K562 (cell line): Measurements from ENCODE around the gene CAPN7. TPM values are rescaled to one million over a fixed set of nuclear protein-coding genes. Genes with fewer than 3 reads are reported as not detected.

Experiments
- ARID1B ChIP-seq: fragments of 450-650 bp; IDR thresholded peaks from 2 replicates; pipeline ENCODE4 v1.6.1; 2016; ENCODE audit warnings: antibody characterized with exemption, mild to moderate bottlenecking, inconsistent platforms
- ARID2 ChIP-seq: fragments of 450-650 bp; IDR thresholded peaks from 2 replicates; pipeline ENCODE4 v1.6.1; 2017; ENCODE audit warnings: antibody characterized with exemption, mild to moderate bottlenecking
- BCL6 ChIP-seq: fragments of 250-450 bp; sonication (Bioruptor Pico); IDR thresholded peaks from 2 replicates; pipeline ENCODE4 v1.4.0; 2020
- BRD4 ChIP-seq: fragments of 200-600 bp; sonication (generic); IDR thresholded peaks from 2 replicates; pipeline ENCODE4 v1.6.1; 2017; ENCODE audit warnings: inconsistent platforms
- CXXC5 ChIP-seq: fragments of 250-450 bp; sonication (Bioruptor Pico); IDR thresholded peaks from 2 replicates; pipeline ENCODE4 v1.8.0; 2022; ENCODE audit warnings: inconsistent platforms, mild to moderate bottlenecking, moderate library complexity
- EGR1 ChIP-seq: fragments of 450-650 bp; conservative IDR thresholded peaks from 2 replicates; pipeline ENCODE4 v1.6.1; 2017; ENCODE audit warnings: mild to moderate bottlenecking
- ESRRA ChIP-seq: fragments of 450-650 bp; IDR thresholded peaks from 2 replicates; pipeline ENCODE4 v1.6.1; 2014; ENCODE audit warnings: low read depth, mild to moderate bottlenecking, moderate library complexity, borderline replicate concordance
- GABPB2 ChIP-seq: fragments of 250-450 bp; sonication (Bioruptor Pico); conservative IDR thresholded peaks from 2 replicates; pipeline ENCODE4 v1.5.1; 2021; ENCODE audit warnings: mild to moderate bottlenecking
- HES1 ChIP-seq: fragments of 450-650 bp; IDR thresholded peaks from 2 replicates; pipeline ENCODE4 v1.6.1; 2016; ENCODE audit warnings: low read depth, mild to moderate bottlenecking, moderate library complexity
- ILF3 ChIP-seq: fragments of 450-650 bp; IDR thresholded peaks from 2 replicates; pipeline ENCODE4 v1.6.1; 2018; ENCODE audit warnings: antibody characterized with exemption, mild to moderate bottlenecking, moderate library complexity, borderline replicate concordance
- KDM1A ChIP-seq, 2 experiments: fragments of 450-650 bp; IDR thresholded peaks; 2 replicates each; pipeline ENCODE4 v1.6.1; 2016; ENCODE audit warnings: mild to moderate bottlenecking in 2 of 2
- MBD1 ChIP-seq: fragments of 250-450 bp; sonication (Bioruptor Pico); IDR thresholded peaks from 2 replicates; pipeline ENCODE4 v1.8.0; 2022; ENCODE audit warnings: inconsistent platforms
- MTA1 ChIP-seq: fragments of 450-650 bp; IDR thresholded peaks from 2 replicates; pipeline ENCODE4 v1.6.1; 2017; ENCODE audit warnings: borderline replicate concordance
- NFATC3 ChIP-seq: fragments of 450-650 bp; IDR thresholded peaks from 2 replicates; pipeline ENCODE4 v1.6.1; 2017; ENCODE audit warnings: mild to moderate bottlenecking
- RUNX1 ChIP-seq: sonication (generic); IDR thresholded peaks from 2 replicates; pipeline ENCODE4 v1.6.1; 2016; ENCODE audit warnings: antibody characterized with exemption, low read depth
- SFPQ ChIP-seq: fragments of 200-400 bp; formaldehyde crosslinking; IDR thresholded peaks from 2 replicates; pipeline ENCODE4 v1.6.1; 2017; ENCODE audit warnings: mild to moderate bottlenecking, low read depth, low read length, moderate library complexity
- STAG1 ChIP-seq: sonication (generic); formaldehyde crosslinking; IDR thresholded peaks from 2 replicates; pipeline ENCODE4 v1.5.0; 2020; ENCODE audit warnings: missing genetic modification reagents, borderline replicate concordance
- TAF7 ChIP-seq: fragments of 450-650 bp; IDR thresholded peaks from 2 replicates; pipeline ENCODE4 v1.6.1; 2016; ENCODE audit warnings: missing genetic modification characterization, missing compliant biosample characterization
- TCF3 ChIP-seq: sonication (generic); formaldehyde crosslinking; IDR thresholded peaks from 2 replicates; pipeline ENCODE4 v1.4.0; 2020; ENCODE audit warnings: mild to moderate bottlenecking, missing genetic modification reagents
- ZNF175 ChIP-seq: fragments of 200-800 bp; sonication (Bioruptor generic); IDR thresholded peaks from 2 replicates; pipeline ENCODE4 v1.6.1; 2016; ENCODE audit warnings: low read depth, mild to moderate bottlenecking, missing genetic modification characterization, missing compliant biosample characterization
- ZNF444 ChIP-seq: fragments of 250-450 bp; sonication (Bioruptor Pico); IDR thresholded peaks from 2 replicates; pipeline ENCODE4 v1.4.0; 2020; ENCODE audit warnings: mild to moderate bottlenecking, moderate library complexity
- ZNF695 ChIP-seq: fragments of 450-650 bp; formaldehyde crosslinking; IDR thresholded peaks from 2 replicates; pipeline ENCODE4 v1.4.0; 2020; ENCODE audit warnings: mild to moderate bottlenecking, moderate library complexity
- ZNF699 ChIP-seq: fragments of 250-450 bp; sonication (Bioruptor Pico); IDR thresholded peaks from 2 replicates; pipeline ENCODE4 v1.8.0; 2021; ENCODE audit warnings: mild to moderate bottlenecking, moderate library complexity; ENCODE audit not compliant: insufficient replicate concordance
- ZSCAN29 ChIP-seq: fragments of 450-650 bp; IDR thresholded peaks from 2 replicates; pipeline ENCODE4 v1.6.1; 2017
- ZZZ3 ChIP-seq: fragments of 450-650 bp; IDR thresholded peaks from 2 replicates; pipeline ENCODE4 v1.6.1; 2016; ENCODE audit warnings: antibody characterized with exemption, mild to moderate bottlenecking, moderate library complexity
- polyA plus RNA-seq, 8 experiments: library from polyadenylated mRNA; depleted of rRNA in 4 of 8; stranded (reverse) in 5 of 8; unstranded in 3 of 8; fragments of >200 nt; fragmentation: Nextera tagmentation in 2 of 8; fragmentation: Illumina TruSeq in 1 of 8; extraction: Ambion mirVana in 2 of 8; extraction: Trizol in 1 of 8; gene quantifications; 2 replicates each; pipeline versions ENCODE4 v1.2.1 to v1.2.3, GENCODE V29; 2011 to 2014; ENCODE audit warnings: inconsistent platforms in 1 of 8, missing spikeins in 1 of 8
- total RNA-seq, 7 experiments: library from RNA; depleted of rRNA in 6 of 7; stranded (reverse); fragments of >200 nt in 6 of 7; fragmentation: Illumina TruSeq in 2 of 7; extraction: Trizol in 2 of 7; gene quantifications; 2 replicates each; pipeline versions ENCODE4 v1.2.1 to v1.2.3, GENCODE V29; 2011 to 2021; ENCODE audit warnings: low replicate concordance in 1 of 7

CAPN7 gene
- total and polyA plus RNA-seq, 9 of the 15 experiments (the other 6 are each of a cell fraction or from before 2014, with no cell fraction given): 6.5 to 42.7 (median 32.7) TPM

- TF ChIP-seq HES1 (peak; percentile 76; the same call in 1 of the 2 replicates), ZNF695 (no peak), ZNF175 (no peak), ILF3 (peak; percentile 83; the same call in 1 of the 2 replicates), TCF3 (CRISPR knock-in tag) (no peak; the same call in 1 of the 2 replicates), EGR1 (peak; percentile 94), TAF7 (tag) (0 out of 2 replicates have a peak, but pooled peaks have one; percentile 37), ESRRA (peak; percentile 11; the same call in 1 of the 2 replicates), BCL6 (CRISPR knock-in tag) (no peak; the same call in 1 of the 2 replicates), BRD4 (no peak), ZNF699 (CRISPR knock-in tag) (no peak), NFATC3 (no peak), ARID2 (no peak; the same call in 1 of the 2 replicates), KDM1A (IDR thresholded peaks at IDR 0.05) (no peak), ARID1B (no peak), GABPB2 (CRISPR knock-in tag) (no peak), CXXC5 (CRISPR knock-in tag) (peak; percentile 98), MBD1 (CRISPR knock-in tag) (no peak), ZZZ3 (no peak), RUNX1 (peak; percentile 59; the same call in 1 of the 2 replicates), SFPQ (no peak), ZNF444 (CRISPR knock-in tag) (no peak), ZSCAN29 (no peak; the same call in 1 of the 2 replicates), MTA1 (peak; percentile 48; the same call in 1 of the 2 replicates), STAG1 (CRISPR knock-in tag) (no peak)
Observed at GRCh38 chr3:15205934-15206661, at the start of gene CAPN7 (continued).
